Right lobe of liver (tissue), 4 donors: ENCODE measurements around the gene TCEAL1.
"Not testable (repeated sequence)": the region's sequence is repeated elsewhere in the genome, so short reads cannot be mapped to it uniquely, and the experiment has no call there.

Experiments used
- CTCF ChIP-seq, 4 donors: fragments of 200-600 bp in 3 of 4; fragments of 450-650 bp in 1 of 4; IDR thresholded peaks; one replicate each; pipeline versions ENCODE4 v1.5.1 to v1.8.0; 2016 to 2022; ENCODE audit warnings: antibody characterized with exemption in 4 of 4, mild to moderate bottlenecking in 2 of 4
- POLR2A ChIP-seq: fragments of 450-650 bp; IDR thresholded peaks from one replicate; pipeline ENCODE4 v1.6.1; 2017; ENCODE audit warnings: antibody characterized with exemption, mild to moderate bottlenecking
- donor health status: DM: no; HTN: no; CAD: no.
- donor health status: DM: no; HTN: no; CAD: no.
- donor health status: DM: no; HTN: yes; CAD: no.

- not testable (repeated sequence) for TF ChIP-seq CTCF (IDR thresholded peaks at IDR 0.05); POLR2A
Measured at GRCh38 chrX:103655230-103656000, 26.6 kb downstream of the TCEAL1 start.
